Endodermal cell (in vitro differentiated cells): Measurements from ENCODE around the gene ARL8B. TPM values are rescaled to one million over a fixed set of nuclear protein-coding genes. Genes with fewer than 3 reads are reported as not detected.

Experiments used
- DNase-seq: peaks from one replicate; pipeline ENCODE4 v3.0.0-alpha.2; 2017
- H3K27ac ChIP-seq: 2 replicates; pipeline ENCODE4 v1.5.1; 2013; ENCODE audit warnings: mild to moderate bottlenecking, low read depth, low read length, moderate library complexity
- H3K27me3 ChIP-seq: 2 replicates; pipeline ENCODE4 v1.6.1; 2013; ENCODE audit warnings: mild to moderate bottlenecking, low read length, moderate library complexity; ENCODE audit not compliant: insufficient read depth, control insufficient read depth, poor library complexity, severe bottlenecking
- H3K36me3 ChIP-seq: 2 replicates; pipeline ENCODE4 v1.7.0; 2013; ENCODE audit warnings: mild to moderate bottlenecking, low read length, moderate library complexity; ENCODE audit not compliant: control insufficient read depth, insufficient read depth
- H3K4me1 ChIP-seq: one replicate; pipeline ENCODE4 v1.7.0; 2013; ENCODE audit warnings: low read length; ENCODE audit not compliant: control insufficient read depth, insufficient read depth
- H3K4me3 ChIP-seq: 2 replicates; pipeline ENCODE4 v1.5.1; 2013; ENCODE audit warnings: mild to moderate bottlenecking, low read length, moderate library complexity
- H3K9ac ChIP-seq: 2 replicates; pipeline ENCODE4 v1.6.1; 2013; ENCODE audit warnings: mild to moderate bottlenecking, low read length, moderate library complexity; ENCODE audit not compliant: poor library complexity, severe bottlenecking; ENCODE audit errors: extremely low read depth
- H3K9me3 ChIP-seq: 2 replicates; pipeline ENCODE4 v1.6.1; 2013; ENCODE audit warnings: mild to moderate bottlenecking, low read length, moderate library complexity; ENCODE audit not compliant: control insufficient read depth
- H3K27ac Mint-ChIP-seq: 2 replicates; pipeline ENCODE4 v1.8.0; 2020; ENCODE audit warnings: mixed read lengths
- H3K27me3 Mint-ChIP-seq: 2 replicates; pipeline ENCODE4 v1.8.0; 2021; ENCODE audit warnings: mild to moderate bottlenecking, mixed read lengths; ENCODE audit not compliant: insufficient read depth
- H3K36me3 Mint-ChIP-seq: 2 replicates; pipeline ENCODE4 v1.8.0; 2020; ENCODE audit warnings: low read depth, mixed read lengths
- H3K4me1 Mint-ChIP-seq: 2 replicates; pipeline ENCODE4 v1.8.0; 2020; ENCODE audit warnings: mixed read lengths
- H3K4me3 Mint-ChIP-seq: 2 replicates; pipeline ENCODE4 v1.8.0; 2020; ENCODE audit warnings: mild to moderate bottlenecking, moderate library complexity, mixed read lengths
- H3K9me3 Mint-ChIP-seq: 2 replicates; pipeline ENCODE4 v1.8.0; 2020; ENCODE audit warnings: mild to moderate bottlenecking, mixed read lengths
- WGBS, 2 experiments: methylation state at CpG; one replicate each; pipeline versions ENCODE4 v1.1.5 to v1.1.7; 2013; ENCODE audit warnings: missing lambda C conversion rate in 2 of 2, mixed read lengths in 1 of 2; ENCODE audit not compliant: insufficient coverage in 1 of 2, insufficient read length in 1 of 2; 5-methylcytosine and 5-hydroxymethylcytosine counted together
- total RNA-seq, 2 donors: library from RNA; stranded (reverse); fragmentation: NEBNext Ultra II Directional in 1 of 2; extraction: Animal tissue kit (Norgen Biotek cat#: 25700) in 1 of 2; gene quantifications; 2 replicates in 1 of 2; 3 replicates in 1 of 2; pipeline ENCODE4 v1.2.1, GENCODE V29; 2021
- TF ChIP-seq, protein P1 (sequence below): fragments of 200-600 bp; sonication (generic); conservative IDR thresholded peaks from 2 replicates; pipeline ENCODE4 v1.5.0; 2021; ENCODE audit warnings: antibody characterized with exemption, mild to moderate bottlenecking

The ARL8B gene
- total RNA-seq, 2 donors from 2014 or later: 31.2 to 37.3 TPM

DNA sequence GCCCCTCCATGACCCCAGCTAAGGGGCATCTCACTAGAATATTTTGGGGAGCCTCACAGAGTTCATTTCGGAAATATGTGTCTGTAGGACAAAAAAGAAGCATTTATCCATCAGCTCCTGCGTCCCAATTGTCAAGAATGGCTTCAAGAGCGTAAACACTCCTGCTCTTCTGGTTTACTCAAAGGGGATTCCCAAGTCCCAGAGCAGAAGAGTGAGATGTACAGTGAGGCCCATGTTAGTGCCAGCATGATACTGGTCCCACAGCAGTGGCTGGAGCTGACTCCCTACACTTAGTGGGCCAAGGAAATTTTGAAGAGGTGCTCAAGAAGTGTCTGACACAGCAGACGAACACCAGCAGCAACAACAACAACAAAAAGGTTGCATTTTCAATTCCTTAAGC lies 34.9 kb upstream of the ARL8B start:
- Histone ChIP-seq H3K9ac (no peak overlapping the region), H3K27me3 (peaks cover 4% of the 10 kb centered on the region), H3K4me3 (no peak overlapping the region), H3K9me3 (no peaks in the 10 kb centered on the region), H3K27ac (no peak overlapping the region), H3K4me1 (peaks cover 5% of the 10 kb centered on the region), H3K36me3 (no peaks in the 10 kb centered on the region)
- no peaks in the 10 kb centered on the region for H3K36me3 Mint-ChIP-seq
- TF ChIP-seq, protein P1, sequence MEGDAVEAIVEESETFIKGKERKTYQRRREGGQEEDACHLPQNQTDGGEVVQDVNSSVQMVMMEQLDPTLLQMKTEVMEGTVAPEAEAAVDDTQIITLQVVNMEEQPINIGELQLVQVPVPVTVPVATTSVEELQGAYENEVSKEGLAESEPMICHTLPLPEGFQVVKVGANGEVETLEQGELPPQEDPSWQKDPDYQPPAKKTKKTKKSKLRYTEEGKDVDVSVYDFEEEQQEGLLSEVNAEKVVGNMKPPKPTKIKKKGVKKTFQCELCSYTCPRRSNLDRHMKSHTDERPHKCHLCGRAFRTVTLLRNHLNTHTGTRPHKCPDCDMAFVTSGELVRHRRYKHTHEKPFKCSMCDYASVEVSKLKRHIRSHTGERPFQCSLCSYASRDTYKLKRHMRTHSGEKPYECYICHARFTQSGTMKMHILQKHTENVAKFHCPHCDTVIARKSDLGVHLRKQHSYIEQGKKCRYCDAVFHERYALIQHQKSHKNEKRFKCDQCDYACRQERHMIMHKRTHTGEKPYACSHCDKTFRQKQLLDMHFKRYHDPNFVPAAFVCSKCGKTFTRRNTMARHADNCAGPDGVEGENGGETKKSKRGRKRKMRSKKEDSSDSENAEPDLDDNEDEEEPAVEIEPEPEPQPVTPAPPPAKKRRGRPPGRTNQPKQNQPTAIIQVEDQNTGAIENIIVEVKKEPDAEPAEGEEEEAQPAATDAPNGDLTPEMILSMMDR: no peak
- H3K4me1 Mint-ChIP-seq: peaks cover 18% of the 10 kb centered on the region
- H3K4me3 Mint-ChIP-seq: no peak overlapping the region
- no peak for DNase-seq
- WGBS, 2 experiments: 71 to 79% methylated on average over 3 to 4 of the region's 4 CpGs
- peaks cover 18% of the 10 kb centered on the region for H3K27me3 Mint-ChIP-seq
- no peaks in the 10 kb centered on the region for H3K9me3 Mint-ChIP-seq
- no peak overlapping the region for H3K27ac Mint-ChIP-seq

DNA sequence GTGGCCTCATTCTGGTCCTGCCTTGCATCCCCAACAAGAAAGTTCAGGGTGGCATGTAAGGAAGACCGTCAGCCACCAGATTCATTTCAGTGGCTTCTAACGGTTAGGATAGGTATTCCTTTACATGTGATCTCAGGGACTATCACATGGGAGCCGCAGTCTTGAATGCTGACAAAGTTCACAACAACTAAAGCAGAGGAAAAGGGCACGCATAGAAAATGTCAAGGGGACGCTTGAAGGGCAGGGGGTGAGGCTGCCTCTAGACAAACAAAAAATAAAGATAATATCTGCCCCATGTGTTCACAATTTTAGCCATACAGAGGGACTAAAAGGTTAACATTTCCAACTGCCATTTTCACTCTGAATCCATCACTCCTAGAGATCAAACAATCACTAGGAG lies 31.9 kb upstream of the ARL8B start:
- WGBS, 2 experiments: 87 to 92% methylated on average over 4 to 5 of the region's 5 CpGs

DNA sequence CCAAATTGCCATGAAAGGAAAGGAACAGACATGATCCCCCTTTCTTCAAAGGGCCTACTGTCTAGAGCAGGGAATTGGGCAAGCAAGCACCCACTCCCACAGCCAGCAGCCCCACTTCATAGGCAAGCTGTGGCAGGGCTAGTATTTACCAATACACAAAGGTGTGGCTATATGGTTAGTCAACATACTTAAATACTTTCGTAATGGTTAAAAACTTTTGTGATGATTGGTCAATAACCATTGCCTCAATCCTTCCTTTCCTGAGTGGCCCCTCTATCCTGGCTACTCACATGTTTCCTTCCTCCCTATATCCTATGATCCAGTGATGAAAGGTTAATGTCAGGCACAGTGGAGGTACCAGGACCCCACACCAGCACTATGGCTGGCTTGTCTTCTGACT lies 30.1 kb upstream of the ARL8B start:
- H3K27me3 Mint-ChIP-seq: peaks cover 50% of the 10 kb centered on the region
- no peaks in the 10 kb centered on the region for H3K36me3 ChIP-seq
- no peaks in the 10 kb centered on the region for H3K9me3 ChIP-seq
- H3K9ac ChIP-seq: no peak overlapping the region
- no peak overlapping the region for H3K27ac ChIP-seq
- H3K4me1 Mint-ChIP-seq: peaks cover 17% of the 10 kb centered on the region
- TF ChIP-seq, protein P1: no peak
- DNase-seq: no peak
- H3K27me3 ChIP-seq: peaks cover 24% of the 10 kb centered on the region
- no peak overlapping the region for H3K4me3 Mint-ChIP-seq
- WGBS, 2 experiments: 100% methylated on average over 1 of the region's 1 CpG
- H3K36me3 Mint-ChIP-seq: no peaks in the 10 kb centered on the region
- H3K27ac Mint-ChIP-seq: no peak overlapping the region
- H3K4me1 ChIP-seq: peaks cover under 1% of the 10 kb centered on the region
- no peaks in the 10 kb centered on the region for H3K9me3 Mint-ChIP-seq
- H3K4me3 ChIP-seq: no peak overlapping the region

More for the DNA sequence above, 31.9 kb upstream of the ARL8B start:
- Mint-ChIP-seq H3K36me3 (no peaks in the 10 kb centered on the region), H3K9me3 (no peaks in the 10 kb centered on the region), H3K4me3 (no peak overlapping the region), H3K4me1 (peaks cover 12% of the 10 kb centered on the region), H3K27ac (no peak overlapping the region), H3K27me3 (peaks cover 33% of the 10 kb centered on the region)
- no peaks in the 10 kb centered on the region for H3K36me3 ChIP-seq
- H3K27ac ChIP-seq: no peak overlapping the region
- TF ChIP-seq, protein P1: no peak
- DNase-seq: no peak
- H3K4me1 ChIP-seq: peaks cover 5% of the 10 kb centered on the region
- no peak overlapping the region for H3K9ac ChIP-seq
- H3K9me3 ChIP-seq: no peaks in the 10 kb centered on the region
- H3K27me3 ChIP-seq: peaks cover 8% of the 10 kb centered on the region
- no peak overlapping the region for H3K4me3 ChIP-seq
